GM18861 (cell line): ENCODE measurements around the gene MYOF.
"Not testable (repeated sequence)": the region's sequence is repeated elsewhere in the genome, so short reads cannot be mapped to it uniquely, and the experiment has no call there.

Source experiments
- ATAC-seq: cut with Tn5 transposase; IDR thresholded peaks from one replicate; pipeline ENCODE4 v1.9.1; 2021; ENCODE audit not compliant: unreplicated experiment

Gene MYOF

DNA sequence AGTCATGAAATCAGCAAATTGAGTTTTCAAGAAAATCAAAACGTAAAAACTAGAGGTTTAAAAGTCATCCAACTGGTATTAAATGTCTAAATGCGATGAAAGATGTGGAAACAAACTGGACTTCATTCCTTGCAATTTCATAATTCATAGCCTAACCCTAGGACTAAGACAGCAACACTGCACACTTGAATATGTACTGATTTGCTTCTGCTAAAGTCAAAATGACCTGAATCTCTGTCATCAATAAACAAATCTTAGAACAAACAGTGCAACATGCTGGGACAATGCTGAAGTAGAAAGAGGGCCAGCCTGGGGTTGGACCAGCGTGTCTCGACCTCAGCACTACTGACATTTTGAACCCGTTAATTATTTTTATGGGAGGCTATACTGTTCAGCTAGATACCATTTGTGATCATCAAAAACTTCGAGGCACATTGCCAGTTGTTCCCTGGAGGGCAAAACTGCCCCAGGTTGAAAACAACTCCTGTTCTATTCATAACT, 47.1 kb downstream of the MYOF start:
- ATAC-seq: no peak

DNA sequence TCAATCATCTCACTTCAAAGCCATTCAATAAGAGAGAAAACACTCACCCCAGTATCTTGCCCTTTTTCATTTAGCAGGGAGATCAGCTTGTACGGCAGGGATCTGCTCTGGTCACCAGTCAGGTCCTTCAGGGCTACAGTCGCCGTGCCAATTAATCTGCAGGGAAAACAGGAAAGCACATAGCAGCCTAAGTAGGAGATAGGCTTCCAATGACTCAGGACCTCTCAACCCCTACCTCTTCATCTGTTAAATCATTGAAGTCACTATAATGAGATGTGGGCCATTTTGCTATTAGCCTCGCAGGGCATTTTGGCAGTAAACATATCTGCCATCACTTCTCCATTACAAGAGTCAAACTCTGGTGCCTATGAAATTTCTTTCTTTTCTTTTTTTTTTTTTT, 50.8 kb downstream of the MYOF start:
- no peak for ATAC-seq

DNA sequence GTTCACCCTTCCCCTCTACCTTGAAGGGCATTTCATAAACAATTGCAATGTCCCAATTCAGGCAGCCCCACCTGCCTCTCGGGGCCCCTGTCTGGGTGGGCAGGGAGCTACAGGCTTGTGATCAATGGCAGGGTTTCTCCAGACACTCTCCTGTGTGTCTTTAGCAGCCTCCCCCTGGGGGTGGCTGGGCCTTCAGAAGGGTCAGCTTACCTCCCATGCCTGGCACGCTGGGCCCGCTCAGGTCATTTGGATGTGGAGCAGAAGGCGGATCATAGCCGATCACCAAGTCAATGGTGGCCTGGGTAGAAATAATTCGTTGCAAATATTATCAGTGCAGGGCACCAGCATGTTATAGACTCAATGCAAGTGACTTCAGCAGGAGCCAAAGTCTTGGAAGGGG, 56.3 kb downstream of the MYOF start:
- ATAC-seq: no peak

DNA sequence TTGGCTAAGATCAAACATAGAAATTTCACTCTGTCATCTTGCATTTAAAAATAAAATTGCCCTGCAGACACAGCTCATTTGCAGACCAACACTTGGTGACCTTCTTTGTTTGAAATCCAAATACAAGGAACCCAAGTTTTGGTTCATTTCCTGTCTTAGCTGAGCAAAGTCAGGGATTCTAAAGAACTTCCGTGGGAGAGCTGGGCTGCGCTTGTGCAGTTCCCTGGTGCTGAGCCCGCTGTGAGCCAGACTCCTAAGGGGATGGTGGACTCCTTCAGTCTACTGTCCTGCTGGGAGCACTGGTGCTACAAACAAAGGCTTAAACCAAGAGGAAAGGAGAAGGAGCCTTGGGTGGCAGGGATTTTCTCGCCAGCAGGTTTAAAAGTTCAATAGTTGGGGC, 60.0 kb downstream of the MYOF start:
- no peak for ATAC-seq

DNA sequence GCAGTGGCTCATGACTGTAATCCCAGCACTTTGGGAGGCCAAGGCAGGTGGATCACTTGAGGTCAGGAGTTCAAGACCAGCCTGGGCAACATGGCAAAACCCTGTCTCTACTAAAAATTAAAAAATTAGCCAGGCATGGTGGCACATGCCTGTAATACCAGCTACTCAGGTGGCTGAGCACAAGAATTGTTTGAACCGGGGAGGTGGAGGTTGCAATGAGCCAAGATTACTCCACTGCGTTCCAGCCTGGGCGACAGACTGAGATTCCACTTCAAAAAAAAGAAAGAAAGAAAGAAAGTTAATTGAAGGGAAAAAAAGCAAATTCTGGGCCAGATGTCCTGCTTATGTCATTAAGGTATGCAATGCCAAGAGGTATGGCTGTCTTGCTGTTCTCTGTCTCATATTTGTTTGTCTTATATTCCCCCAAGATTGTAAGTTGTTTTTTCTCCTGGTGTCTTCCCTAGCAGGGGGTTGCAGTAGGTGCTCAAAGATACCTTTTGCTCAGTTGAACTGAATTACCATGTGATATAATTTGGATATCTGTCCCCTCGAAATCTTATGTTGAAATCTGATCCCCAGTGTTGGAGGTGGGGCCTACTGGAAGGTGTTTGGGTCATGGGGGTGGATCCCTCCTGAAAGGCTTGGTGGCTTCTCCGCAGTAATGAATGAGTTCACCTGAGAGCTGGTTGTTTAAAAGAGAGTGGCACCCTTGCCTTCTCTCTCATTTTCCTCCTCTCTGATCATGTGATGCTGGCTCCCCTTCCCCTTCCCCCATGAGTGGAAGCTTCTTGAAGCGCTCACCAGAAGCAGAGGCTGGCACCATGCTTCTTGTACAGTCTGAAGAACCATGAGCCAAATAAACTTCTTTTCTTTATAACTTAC, 60.9 kb downstream of the MYOF start:
- no peak for ATAC-seq

DNA sequence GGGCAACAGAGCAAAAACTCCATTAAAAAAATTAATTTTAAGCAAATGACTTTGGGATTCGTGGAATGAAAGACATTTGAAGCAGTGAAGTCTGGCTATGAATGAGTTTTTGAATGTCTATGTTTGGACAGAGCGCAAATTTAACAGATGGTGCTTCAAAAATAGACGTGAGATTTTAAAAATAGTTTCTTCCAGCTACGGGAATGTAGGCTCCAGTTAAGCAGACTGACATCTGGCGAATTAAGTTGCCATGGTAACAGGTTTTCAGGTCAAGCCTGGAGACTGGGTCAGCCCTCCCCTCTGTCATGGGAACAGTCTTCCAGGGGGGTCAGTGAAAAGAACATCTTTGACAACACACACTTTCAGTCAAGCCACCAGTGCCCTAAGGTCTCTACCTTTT, 62.0 kb downstream of the MYOF start:
- ATAC-seq: no peak

DNA sequence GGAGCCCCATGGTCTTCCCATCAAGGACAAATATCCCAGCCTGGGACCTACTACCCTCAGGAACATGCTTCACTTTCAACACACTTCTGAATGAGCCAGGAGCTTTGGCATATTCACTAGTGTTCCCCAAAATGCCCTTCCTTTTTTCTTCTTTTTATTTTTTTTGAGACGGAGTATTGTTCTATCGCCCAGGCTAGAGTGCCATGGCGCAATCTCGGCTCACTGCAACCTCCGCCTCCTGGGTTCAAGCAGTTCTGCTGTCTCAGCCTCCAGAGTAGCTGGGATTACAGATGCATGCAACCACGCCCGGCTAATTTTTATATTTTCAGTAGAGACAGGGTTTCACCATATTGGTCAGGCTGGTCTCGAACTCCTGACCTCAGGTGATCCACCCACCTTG, 63.1 kb downstream of the MYOF start:
- ATAC-seq: not testable (repeated sequence)

DNA sequence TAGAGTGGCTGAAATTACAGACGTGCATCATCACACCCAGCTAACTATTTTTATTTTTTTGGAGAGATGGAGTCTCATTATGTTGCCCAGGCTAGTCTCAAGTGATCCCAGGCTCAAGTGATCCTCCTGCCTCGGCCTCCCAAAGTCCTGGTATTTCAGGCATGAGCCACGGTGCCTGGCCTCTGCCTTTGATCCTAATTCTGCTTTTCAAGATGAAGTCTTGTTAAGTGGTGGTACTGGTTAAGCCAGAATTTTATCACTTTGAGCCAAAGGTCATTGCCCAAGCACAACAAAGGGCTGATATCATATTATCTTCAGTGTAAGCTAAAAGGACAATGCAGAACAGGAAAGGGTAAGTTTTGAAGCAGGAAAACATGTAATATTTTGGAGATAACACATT, 64.2 kb downstream of the MYOF start:
- no peak for ATAC-seq

DNA sequence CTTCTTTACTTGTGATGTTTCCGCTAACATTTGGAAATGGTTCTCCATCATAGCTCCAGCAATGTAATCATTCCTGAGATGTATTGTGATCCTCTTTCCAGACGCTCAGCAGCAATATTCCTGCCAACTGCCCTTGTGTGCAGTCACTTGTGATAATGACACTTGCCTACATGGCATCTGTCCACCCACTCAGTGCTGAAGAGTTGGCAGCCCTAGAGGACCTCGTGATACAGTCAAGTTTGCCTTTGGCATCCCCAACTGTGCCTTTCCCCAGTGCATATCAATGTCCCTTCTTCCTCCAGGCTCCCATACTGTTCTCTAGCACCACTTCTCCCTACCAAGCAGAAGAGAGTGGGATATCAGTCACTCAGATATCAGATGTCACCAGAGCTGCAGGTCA, 64.9 kb downstream of the MYOF start:
- ATAC-seq: no peak

DNA sequence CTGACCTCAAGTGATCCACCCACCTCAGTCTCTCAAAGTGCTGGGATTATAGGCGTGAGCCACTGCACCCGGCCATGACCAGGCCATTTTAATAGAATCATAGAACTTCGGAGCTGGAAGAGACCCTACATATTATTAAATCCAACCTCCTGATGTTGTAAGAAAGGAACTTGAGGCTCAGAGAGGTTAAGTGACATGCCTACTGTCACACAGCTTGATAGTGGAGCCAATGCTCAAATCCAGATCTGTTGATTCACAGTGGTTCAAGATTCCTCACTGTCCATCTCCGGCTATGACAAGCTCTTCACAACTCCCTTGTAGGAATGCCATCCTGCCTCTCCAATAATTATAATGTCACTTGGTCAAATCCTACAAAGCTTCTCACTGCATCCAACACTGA, 65.3 kb downstream of the MYOF start:
- ATAC-seq: no peak

DNA sequence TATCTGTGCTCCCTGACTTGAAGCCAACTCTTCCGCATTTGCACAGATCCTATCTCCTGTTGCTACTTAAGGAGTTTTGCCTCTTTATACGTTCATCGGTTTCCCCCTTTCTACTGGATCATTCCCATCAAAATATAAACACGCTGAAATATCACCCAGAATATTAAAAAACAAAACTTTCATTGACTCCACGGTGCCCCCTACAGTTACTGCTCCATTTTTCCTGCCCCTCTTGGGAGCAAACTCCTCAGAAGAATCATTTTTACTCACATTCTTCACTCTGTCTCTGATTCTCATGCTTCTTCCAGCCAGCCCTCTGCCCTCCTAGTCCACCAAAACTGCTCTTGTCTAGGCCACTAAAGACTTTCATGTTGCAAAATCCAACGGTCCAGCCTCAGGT, 66.4 kb downstream of the MYOF start:
- no peak for ATAC-seq

DNA sequence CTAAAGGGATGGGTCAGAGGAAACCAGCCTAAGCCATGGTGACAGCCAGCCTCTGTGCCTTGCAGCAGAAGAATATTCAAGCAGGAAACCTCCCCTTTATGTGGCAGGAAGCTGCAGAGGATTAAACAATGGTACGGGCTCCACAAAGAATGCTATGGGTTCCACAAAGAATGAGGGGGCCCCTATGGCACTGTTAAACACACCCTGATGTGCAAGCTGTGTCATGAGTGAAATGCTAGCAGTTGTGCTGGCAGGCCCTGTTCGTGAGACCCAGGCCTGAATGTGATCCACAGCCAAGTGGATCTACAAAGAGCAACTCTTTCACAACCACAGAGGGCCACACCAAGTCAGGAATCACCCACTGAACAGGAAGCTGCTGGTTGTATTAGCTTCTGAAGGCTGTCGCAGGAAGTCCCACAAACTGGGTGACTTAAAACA, 68.9 kb downstream of the MYOF start:
- ATAC-seq: no peak

DNA sequence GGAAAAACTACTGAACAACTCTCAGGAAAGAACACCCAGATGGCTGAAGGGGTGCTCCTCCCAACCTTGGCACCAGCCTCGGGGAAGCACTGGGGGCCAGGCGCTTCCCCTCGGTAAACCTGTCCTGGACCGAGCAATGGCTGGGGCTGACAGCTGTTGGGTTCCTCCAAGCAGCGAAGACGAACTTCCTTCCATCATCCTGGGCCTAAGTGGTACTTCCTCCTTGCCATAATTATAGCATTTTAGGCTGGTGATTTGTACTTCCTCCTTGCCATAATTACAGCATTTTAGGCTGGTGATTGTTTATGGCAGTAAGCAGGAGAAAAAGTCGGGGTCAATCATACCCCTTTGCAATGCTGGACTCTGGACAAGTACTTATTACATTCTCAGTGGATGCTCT, 69.3 kb downstream of the MYOF start:
- ATAC-seq: no peak

DNA sequence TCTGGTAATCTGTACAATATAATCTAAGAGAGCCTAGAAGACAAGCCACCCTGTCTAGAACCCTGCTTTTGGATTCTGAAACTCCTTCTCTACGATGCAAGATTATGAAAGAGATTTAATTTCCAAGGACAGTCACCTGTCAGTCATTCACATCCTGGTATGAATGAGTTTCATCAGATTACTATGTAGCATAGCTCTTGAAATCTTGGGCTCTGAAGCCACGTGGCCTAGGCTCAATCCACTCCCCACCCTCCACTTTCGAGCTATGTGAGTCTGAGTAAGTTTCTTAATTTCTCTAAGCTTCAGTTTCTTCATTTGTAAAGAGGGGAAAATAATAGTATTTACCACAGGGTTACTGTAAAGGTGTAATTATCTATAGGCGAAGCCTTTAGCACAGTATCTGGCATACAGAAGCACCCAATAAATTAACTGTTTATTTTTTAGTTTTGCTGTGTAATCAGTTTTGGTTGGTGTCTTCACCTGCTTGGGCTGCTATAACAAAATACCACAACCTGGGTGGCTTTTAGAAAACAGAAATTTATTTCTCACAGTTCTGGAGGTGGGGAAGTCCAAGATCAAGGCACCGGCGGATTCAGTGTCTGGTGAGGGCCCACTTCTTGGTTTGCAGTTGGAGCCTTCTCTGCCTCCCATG, 71.3 kb downstream of the MYOF start:
- ATAC-seq: no peak

DNA sequence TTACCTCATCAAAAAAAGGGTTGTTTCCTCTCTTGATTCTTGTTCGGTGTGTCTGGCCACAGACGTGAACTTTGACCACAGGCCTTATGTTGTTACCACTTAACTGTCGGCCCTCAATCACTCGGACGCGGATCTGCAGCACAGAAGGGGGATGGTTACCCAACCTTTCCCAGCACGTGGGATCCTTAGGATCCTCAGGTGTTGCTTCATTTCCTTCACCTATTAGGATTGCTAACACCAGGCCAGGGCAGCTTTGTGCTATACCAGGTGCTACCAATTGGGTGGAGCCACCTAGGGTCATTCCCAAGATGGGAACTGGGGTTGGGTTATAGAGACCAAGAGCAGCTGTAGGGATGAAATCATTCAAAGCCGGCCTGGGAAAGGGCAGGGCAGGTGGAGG, 73.4 kb downstream of the MYOF start:
- no peak for ATAC-seq

DNA sequence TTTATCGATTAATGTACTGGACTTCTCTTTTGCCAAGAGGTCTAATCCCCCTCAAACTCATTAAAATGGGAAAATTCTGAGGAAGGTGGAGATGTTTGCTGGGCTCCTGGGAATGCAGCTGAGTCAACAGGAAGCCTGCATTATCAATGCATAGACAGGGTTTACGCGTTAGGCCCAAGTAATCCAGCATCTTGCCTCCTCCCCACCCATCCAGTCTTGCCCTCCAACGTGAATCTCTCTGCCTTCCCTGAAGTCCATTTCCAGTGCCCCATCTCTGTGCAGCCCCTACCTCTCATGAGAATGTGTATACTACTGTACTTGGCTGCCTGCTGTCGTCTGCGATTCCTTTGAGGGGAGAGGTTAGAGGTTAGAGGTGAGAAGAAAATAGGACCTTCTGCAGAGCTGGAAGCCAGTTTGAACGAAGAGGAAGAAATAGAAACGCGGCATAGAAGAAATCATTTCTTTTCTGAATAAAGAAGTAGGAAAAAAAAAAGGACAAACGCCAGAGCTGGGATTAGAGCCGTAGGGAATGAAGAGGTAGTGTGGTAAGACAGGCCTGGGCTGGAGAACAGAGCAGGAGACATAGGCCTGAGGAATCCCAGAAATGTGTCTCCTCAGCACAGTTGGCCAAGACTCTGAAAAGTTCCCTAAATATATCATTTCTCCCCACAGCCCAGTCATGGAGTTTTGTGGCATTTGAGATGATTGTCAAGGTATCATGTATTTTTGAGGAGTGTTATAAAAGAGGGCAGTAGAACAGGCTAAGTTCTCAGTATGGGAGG, 75.6 kb downstream of the MYOF start:
- no peak for ATAC-seq

DNA sequence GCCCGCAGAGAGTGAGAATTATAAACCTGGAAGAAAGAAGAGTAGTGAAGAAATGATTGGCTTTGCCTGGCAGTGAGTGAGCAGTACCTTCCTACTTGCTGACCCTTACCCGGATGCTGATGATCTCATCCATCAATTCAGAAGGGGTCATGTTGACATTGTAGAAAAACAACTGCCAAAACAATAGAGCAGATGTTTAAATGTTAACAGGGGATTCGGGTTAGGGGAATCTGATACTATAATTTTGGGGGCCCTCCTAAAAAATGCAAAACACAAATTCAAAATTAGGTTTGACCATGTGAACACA, 78.1 kb downstream of the MYOF start:
- ATAC-seq: no peak

DNA sequence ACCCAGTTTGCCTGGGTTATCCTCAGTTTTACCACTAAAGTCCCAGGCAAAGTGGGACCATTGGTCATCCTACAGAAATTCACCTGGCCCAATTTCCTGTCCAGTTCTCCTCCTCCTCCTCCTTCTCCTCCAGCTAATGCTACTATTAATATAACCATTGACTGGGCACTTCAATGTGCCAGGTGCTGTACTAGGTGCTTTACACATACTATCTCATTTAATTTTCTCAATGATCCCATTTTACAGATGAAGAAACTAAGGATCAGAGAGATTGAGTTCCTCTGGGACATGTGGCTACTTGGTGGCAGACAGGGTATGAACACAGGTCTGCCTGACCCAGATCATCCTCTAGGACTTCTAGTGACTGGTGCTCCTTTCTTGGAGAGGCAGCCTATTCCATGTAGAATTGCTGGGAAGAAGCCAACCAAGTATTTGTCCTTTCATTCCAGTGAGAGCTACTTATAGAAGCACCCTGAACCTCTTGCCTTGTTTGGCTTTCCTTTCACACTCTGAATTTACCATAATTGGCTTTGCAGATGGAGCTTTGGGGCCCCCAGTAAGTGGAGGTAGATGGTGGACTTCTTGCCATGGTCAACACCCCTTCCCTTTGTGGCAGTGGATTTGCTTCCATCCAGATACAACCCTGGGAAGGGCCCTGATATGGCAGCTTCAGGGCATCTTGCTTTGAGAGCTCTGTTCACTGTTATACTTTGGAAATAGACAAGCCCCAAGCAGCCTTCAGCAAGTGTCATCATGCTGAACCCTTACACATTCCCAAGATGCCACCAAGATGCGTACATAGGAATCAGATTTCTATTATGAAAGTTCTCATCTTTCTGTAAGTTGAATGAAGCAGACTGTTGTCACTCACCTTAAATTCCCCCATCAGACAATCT, 78.7 kb downstream of the MYOF start:
- ATAC-seq: no peak

DNA sequence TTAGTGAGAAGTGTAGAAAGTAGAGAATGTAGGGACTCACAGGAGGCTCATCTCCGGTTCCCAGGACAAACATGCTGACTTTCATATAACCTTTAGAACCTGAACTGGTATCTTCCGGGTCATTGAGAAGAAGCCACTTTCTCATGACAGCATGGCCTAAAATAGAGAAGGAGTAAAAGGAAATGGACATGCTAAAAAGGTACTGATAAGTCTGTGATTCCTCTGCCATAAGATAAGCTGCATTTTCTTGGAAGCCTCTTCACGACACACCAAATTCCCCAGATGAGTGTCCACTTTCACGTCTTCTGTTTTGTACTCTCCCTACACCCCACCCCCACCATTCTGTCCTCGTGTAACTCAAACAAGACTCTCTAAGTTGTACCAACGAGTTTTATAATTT, 79.9 kb downstream of the MYOF start:
- ATAC-seq: no peak

DNA sequence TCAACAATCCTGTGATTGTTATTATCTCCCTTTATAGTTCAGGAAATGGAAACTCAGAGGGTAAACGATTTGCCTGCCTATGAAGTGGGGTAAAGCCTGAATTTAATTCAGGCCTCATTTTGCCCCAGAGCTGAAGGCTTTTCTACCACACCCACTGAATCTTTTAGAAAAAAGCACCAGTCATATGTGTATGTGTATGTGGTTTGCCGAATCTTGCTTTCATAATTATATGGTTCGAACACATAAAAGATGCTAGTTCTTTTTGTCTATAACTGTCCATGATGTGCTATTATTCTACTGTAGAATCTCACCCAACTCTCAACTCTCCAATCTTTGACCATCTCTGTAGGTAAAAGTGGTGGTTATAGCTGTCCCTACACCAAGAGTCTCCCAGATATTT, 83.6 kb downstream of the MYOF start:
- no peak for ATAC-seq

DNA sequence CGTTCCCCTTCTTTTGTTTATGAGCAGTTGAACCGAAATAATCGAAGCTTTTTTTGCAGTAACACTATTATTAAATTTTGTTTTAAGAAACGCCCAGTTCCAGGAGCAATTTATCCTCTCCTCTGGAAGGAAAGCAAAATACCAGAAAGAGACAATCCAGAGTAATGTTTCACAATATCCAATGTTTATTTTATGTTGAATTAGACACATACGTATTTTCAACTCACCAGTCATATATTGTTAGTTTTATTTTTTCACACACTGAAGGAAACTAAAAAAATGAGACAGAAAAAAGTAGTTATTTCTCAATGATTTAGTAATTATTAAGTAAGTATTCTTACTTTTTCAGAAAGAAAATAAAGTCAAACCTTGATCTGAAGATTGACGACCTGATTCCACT, 85.1 kb downstream of the MYOF start:
- ATAC-seq: no peak
